GM21717 (cell line): ENCODE results near the gene CCDC102B.
"Not testable (repeated sequence)": the region's sequence is repeated elsewhere in the genome, so short reads cannot be mapped to it uniquely, and the experiment has no call there.

Experiments used
- ATAC-seq: cut with Tn5 transposase; IDR thresholded peaks from one replicate; pipeline ENCODE4 v1.9.1; 2021; ENCODE audit warnings: mild to moderate bottlenecking, moderate library complexity; ENCODE audit not compliant: unreplicated experiment

The CCDC102B gene

DNA sequence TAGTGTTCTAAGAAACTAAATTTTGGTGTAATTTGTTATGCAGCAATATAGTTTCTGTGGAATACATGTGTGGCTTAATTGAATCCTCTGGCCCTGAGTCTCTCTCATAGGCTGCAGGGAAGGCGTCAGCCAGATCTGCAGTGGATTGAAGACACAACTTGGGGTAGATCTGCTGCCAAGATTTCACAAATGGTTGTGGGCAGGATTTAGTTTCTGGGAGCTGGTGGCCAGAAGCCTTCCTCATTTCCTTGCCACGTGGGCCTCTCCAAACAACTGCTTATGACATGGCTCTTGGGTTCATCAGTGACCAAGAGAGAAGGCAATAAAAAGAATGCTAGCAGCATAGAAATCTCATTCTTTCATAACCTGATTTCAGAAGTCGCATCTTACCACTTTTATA lies 28.2 kb downstream of the CCDC102B start:
- ATAC-seq = no peak

DNA sequence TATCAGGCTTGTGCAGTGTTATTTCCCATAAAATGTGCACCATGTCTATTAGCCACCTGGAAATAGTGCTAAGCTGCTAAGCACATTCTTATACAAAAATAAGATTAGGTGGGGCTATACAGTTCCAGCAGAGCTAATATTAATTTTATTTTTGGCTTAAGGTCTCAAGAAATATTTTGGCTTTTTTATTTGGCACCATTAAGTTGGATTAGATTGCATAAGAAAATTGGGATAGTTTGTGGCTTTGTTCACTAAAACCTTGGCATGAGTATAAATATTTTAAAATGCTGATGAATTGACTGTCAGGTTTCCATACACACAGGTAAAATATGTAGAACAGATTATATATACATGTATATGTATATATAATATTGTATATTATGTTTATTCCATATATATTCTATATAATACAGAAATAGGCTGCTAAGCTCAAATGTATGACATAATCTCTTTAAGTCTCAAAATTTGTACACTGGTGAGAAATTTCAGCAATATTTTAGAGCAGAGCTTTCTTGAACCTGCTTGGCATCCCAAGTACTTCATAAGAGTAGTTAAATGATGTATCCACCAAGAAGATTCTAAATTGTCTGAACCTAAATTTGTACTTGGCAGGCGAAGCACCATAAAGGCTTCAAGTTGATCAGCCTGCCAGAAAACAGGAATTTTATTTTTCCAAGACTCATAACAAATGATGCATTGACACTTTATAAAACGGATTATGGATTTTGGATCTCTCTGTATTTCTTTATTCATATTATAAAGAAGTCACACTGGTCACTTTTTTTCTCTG lies 32.6 kb downstream of the CCDC102B start:
- no peak for ATAC-seq

DNA sequence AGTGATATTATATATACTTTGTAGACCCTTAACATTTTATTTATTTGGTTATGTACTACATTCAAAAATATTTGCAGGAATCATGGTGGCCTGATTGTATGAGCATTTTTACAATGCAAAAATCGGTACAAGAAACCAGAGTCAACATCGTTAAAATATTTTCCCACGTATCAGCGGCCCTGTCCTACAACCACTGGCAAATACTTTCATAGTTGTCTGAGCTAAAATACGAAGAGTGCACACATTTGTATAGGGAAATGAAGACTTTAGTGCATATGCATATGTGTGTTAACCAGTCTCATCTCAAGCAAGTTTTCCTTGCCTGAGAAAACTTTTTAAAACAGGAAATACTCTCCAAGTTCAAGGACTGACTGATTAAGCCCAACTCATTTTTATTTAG lies 35.9 kb downstream of the CCDC102B start:
- no peak for ATAC-seq

DNA sequence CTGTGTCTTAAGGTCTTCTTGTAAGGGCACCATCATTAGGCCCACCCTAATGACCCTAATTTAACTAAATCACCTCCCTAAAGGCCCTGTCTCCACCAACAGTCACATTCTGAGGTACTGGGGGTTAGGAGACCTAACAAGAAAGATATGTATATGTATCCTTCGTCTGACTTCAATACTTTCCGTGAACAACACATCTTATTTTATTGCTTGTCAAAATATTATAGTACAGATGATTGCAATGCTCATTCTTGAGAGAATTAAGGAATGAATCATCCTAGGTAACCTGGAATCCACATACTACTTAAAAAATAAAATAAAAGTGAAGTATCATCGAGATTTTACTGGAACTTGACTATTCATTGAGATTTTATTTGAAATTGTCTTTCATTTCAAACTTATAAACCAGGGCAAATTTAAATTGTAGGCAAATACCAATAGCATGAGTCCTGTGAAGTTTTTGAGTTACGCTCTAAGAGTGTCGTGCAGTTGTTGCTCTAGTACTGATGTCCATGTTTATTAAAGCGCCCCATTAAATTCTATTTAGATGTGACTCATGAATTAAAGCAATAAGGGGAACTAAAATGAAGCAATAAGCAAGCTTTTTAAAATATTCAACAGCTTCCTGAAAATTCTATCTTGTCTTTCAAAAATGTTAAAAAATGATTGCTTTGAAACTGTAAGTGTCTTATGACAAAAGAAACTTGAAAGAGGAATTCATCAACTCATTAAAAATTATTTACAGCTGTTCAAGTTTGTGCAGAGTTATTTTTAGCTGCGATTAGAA lies 40.0 kb downstream of the CCDC102B start:
- ATAC-seq = no peak

DNA sequence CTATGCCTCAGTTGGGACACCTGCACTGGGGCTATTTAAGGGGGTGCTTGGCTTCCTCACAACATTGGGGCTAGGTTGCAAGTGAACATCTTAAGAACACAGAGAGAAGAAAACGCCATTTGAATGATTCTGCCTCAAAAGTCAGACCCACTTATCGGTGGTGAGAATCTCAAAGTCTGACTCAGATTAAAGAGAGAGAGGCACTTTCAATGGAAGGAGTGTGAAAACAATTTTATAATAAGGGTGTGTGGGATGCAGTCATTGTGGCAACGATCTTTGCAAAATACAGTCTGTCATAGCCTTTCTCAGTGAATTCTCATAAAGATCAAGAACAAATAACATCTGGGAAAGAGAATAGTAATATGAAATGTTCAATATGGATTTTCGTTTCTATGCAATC lies 41.8 kb downstream of the CCDC102B start:
- no peak for ATAC-seq

DNA sequence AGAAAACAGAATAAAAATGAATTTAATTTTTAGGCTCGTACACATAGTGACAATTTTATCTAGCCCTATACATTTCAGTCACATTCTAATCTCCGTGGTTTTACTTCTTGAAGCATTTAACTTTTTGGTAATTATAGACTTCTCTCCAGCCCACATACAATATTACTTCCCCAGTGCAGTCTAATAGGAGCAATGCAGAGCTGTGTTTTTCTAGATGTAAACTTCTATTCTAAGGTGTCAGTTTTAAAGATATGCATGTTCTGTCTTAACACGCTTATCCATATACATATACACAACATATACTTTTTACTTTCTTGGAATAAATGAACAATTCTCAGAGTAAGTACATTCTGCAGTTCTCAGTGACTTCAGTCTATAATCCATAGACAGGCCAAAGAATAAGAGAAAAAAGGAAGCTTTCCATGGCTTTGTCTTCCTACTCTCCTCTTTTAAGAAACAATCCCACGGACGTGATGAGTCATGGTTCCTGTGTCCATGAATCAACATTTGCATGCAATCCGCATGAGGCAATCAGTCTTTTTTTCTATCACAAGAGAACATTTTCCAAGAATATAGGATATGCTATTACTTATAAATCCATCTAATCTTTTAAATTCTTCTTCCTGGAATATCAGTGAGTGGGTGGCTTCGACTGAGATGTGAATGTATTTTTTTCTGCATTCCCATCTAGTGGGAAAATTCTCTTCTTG lies 42.8 kb downstream of the CCDC102B start:
- no peak for ATAC-seq

DNA sequence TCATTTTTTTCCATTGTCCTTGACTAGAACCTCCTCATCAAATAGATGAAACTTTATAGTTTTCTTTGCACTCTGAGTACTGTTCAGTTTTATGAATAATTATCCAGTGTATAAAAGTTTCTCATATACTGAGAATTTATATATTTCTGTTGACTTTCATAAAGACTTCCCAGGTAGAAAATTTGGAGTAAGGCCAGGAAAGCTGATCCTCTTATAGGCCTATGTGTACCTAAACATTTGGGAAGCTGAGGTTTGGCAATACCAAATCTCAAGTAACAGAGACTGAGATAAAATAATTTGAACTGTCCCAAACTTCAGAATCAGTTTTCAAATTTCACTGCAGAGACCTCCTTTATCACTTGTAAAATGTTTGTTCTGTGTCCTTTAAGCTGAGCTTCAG lies 43.4 kb downstream of the CCDC102B start:
- ATAC-seq = no peak

DNA sequence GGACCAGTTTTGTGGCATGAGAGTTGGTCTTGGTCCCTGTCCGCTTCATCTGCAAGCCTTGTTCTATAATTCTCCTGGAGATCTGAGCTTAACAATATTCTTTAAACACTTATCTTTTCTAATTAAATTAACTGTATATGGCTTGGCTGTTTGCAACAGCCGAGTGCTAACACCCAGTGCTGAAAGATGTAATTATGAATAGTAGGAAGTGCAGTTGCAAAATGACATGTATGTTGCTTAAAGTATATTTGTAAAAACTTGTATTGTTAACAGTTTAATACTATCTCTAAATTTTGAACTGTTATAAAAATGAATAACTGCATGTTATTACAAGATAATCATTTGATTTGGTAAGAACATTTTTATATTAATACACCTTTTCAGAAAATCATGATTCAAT lies 45.1 kb downstream of the CCDC102B start:
- ATAC-seq = no peak

DNA sequence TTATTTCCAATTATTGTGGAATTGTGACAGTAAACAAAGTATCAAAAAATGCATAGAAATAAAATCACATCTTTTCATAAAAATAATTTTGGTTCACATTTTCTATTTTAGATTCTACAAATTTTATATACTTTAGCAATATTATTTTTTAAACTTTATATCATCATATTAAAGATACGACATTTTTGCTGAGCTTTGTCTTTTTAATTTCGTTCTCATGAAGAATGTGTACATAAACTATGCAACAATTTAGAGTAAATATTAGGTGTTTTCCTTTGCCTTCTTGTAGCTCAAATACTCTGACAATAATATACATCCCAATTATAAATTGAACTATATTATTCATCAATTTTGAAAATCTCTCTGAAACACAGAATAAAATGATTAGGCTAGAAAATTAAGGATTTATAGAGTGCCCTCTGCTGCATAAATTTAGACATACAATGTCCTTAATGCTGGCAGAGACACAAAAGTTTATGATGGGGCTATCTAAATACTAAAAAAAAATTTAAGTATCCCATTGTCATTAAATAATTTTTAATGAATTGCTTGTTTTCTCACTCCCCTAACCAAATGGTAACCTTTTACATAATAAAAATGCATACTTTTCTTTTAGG lies 45.7 kb downstream of the CCDC102B start:
- no peak for ATAC-seq

DNA sequence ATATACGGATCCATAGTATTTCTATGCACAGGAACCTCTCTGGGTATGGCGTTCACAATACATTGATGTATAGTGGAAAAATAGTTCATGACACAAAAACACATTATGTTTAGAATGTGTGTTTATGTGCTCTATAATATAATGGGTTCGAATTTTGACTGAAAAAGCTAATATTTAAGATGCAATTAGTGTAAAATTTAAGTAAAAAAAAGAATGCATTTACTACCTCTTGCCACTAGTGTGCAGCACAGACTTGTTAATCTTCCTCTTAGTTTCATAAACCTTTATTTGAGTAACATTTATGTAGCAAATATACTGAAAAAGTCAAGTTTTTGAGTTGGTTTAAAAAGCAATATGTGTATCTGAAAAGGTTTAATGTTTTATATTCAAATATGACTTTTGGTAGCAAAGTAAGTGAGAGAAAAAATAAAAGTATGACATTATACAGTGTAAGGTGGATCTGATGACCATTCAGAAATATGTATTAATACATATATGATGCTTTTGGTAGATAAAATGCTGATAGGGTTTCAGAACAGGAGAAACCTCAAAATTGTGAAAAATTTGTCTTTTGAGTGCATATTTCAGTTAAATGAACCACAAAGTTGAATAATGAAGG lies 49.4 kb downstream of the CCDC102B start:
- ATAC-seq = no peak

DNA sequence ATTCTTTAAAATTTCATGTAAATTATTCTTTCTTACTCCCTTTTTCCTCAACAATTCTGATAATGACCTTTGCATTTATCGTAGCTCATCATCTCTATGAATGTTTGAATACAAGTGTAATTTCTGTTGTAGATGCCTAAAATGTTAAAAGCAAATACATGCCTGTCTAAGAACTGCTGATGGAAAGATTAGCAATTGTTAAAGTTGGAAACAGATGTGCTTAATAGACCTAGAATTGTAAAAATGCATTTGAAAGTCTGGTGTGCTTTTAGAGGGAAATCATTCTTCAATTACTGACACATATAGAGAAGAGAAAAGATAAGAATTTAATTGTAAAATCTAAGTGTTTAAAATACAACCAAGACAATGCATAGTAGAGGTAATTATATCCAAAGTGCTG lies 50.4 kb downstream of the CCDC102B start:
- no peak for ATAC-seq

DNA sequence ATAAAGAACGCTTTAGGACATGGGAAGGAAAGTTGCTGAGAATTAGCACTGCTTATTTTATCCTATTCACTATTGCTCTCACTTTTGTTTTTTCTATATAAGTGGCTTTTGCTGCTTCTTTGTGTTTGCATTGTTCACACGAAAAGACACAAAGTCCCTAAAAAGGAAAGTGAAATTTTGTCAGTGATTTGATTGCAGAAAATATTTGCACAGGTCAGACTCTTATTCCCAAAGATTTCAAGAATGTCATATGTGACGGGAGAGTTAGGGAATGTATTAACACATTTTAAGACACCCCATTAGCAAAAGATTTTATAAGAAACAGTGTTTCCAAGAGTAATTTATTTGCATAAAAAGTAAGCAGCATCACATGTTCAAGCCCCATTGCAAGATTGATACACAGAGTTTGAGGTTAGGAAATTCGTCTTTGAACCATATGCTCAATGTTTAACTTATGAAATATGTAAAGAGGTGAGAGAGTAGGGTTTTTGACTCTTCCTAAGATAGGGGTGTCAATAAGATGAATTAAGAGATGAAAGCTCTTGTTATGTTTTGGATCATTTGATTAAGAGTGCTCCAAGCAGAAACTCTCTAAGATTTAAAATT lies 57.0 kb downstream of the CCDC102B start:
- ATAC-seq = no peak

DNA sequence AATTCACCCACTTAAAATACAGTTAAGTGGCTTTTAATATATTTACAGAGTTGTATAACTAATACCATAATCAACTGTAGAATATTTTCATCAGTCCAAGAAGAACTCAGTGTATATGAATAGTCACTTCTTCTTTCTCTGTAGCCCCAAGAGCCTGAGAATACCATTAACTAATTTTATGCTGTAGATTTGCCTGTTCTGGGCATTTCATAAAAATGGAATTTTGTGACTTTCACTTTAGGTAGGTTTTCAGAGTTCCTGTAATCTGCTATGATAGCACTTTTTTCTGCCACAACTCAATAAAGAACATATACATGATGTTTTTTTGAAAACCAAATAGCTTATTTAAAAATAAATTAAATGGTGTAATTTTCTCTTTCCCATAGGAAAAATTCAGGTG lies 57.6 kb downstream of the CCDC102B start:
- no peak for ATAC-seq

DNA sequence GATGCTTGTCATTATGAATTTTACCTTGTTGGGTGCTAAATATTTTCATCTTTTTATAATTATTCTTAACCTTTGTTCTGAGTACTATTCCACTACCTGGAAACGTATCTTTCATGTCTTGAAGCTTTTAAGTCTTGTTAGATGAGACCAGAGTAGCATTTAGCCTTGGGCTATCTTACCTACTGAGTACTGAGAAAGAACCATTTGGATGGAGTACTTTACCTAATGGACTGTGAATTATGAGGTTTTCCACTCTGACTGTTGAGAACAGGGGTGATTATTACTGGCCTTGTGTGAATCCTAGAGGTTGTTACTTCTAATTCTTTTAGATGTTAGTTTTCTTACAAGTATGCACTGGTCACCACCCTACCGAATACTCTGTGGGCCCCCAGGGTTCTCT lies 63.5 kb downstream of the CCDC102B start:
- ATAC-seq = no peak

DNA sequence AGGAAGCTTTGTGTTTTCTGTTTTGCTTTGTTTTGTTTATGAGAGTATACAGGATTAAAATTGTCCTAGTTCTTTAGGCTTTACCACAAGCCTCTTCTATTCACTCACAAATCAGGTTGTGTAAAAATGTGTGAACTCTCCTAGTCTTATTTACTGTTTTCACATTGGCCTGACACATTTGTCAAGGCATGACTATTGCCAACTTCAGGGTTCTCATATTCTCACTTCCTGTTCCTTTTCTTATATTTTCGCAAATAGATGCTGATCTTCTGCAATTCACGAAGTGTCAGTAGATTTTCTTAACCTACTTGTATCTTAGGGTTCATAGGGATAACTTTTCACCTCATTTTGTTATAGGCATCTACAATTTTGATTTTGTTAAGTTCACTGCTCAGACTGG lies 67.1 kb downstream of the CCDC102B start:
- no peak for ATAC-seq

DNA sequence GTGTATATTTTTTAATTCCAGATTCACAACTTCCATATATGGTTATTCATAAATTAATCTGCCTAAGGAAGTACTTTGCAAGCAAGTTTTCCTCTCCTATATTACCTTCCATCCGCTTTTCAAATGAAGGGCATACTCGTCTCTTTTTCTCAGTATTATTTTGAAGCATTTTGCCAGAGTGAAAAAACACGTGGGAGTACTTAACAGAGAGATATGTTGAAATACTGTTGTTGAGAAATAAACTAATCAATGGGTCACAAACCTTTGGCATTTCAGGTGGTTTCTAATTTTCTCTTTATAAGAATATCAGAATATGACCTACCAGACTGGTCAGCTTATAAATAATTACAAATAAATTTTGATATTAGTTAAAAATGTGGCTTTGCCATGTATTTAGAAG lies 67.6 kb downstream of the CCDC102B start:
- ATAC-seq = no peak

DNA sequence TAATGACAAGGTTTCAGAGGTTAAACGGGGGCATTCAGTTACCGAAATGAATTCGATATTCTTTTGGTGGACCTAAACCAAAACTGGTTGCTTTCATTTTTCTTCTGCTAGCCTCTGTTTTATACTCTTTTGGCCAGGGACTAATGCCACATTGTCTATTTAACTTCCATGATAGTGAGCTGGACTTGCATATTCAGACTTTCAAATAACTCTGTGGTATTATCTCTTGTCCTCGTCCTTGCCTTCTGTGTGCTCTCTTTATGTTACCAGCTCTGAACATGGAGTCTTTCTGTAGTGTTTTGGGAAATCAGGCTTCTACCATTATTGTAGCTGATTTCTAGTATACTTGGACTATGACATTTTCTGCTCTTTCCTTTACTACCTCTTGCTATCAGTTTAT lies 75.1 kb downstream of the CCDC102B start:
- no peak for ATAC-seq

DNA sequence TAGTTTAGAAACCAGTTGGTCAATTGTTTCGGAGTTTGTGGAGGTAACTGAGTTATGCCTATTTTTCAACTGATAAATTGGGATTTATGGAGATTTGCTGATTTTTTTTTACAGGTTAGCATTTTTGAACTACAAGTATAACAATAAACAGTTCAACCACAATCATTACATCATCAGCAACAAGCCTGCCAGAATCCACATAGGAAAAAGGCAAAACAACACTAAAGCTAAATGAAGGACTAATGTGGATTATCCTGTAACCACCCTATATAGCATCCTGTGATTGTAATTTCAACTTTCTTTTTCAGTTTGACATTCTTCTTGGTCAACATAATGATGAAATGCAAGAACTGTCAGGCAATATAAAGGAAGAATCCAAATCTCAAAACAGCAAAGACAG lies 76.5 kb downstream of the CCDC102B start:
- no peak for ATAC-seq

DNA sequence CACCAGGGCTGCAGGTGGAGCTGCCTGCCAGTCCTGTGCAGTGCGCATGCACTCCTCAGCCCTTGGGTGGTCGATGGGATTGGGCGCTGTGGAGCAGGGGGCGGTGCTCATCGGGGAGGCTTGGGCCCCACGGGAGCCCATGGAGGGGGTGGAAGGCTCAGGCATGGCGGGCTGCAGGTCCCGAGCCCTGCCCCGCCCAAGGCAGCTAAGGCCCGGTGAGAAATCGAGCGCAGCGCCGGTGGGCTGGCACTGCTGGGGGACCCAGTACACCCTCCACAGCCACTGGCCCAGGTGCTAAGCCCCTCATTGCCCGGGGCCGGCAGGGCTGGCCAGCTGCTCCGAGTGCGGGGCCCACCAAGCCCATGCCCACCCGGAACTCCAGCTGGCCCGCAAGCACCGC lies 82.1 kb downstream of the CCDC102B start:
- ATAC-seq = not testable (repeated sequence)

DNA sequence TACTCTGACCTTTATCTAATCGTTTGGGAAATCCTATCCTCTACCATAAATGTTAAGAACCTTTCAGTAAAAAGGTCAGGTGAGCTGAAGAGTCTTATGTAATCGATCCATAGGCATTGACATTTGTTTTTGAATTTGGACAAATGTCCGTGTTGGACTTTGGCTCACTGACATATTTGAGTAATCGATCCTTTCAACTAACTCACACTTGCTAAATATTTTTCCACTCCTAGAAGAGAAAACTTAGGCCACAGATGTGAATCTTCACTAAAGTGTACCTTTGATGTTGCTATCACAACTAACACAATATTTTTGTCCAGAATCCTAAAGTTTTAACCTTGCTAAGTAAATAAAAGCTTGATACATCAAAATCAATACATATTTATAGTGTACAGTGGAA lies 89.5 kb downstream of the CCDC102B start:
- no peak for ATAC-seq

DNA sequence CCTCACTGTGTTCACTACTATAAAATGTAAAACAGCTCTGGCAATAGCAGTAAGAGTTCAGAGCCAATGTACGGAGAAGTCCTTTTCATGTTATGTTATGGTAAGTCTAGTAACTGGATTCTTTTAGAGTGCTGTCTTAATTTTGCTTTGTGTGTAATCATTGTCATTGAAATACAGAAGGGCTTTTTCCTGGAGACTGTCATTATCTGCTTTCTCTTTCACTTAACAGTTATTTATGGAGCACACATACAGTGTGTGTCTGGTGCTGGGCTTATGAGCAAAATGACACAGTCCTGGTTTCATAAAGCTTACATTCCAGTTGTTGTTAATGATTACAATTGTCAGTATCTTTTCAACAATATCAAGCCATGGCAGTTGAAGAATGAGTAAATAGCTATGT lies 95.5 kb downstream of the CCDC102B start:
- peak; percentile 79 for ATAC-seq
